WTC11 (cell line): ENCODE results near the gene WDFY4.

Source experiments
- RELA ChIP-seq: sonication (generic); formaldehyde crosslinking; IDR thresholded peaks from 2 replicates; pipeline ENCODE4 v1.8.1; 2022; ENCODE audit warnings: missing genetic modification reagents, mild to moderate bottlenecking, borderline replicate concordance
- ZNF232 ChIP-seq: sonication (generic); formaldehyde crosslinking; IDR thresholded peaks from 2 replicates; pipeline ENCODE4 v1.8.0; 2022; ENCODE audit warnings: mild to moderate bottlenecking, missing genetic modification reagents
- ZNF263 ChIP-seq: sonication (generic); formaldehyde crosslinking; IDR thresholded peaks from 2 replicates; pipeline ENCODE4 v1.8.1; 2022; ENCODE audit warnings: low read depth, mild to moderate bottlenecking, moderate library complexity, missing genetic modification reagents
- ZNF317 ChIP-seq: sonication (generic); formaldehyde crosslinking; IDR thresholded peaks from 2 replicates; pipeline ENCODE4 v1.8.1; 2023; ENCODE audit warnings: low read depth, mild to moderate bottlenecking, moderate library complexity, missing genetic modification reagents, borderline replicate concordance
- TF ChIP-seq, protein P1 (sequence below): fragments of 200-600 bp; IDR thresholded peaks from 2 replicates; pipeline ENCODE4 v1.8.0; 2022; ENCODE audit warnings: antibody characterized with exemption
- TF ChIP-seq, protein P2 (sequence below): sonication (generic); formaldehyde crosslinking; IDR thresholded peaks from 2 replicates; pipeline ENCODE4 v1.8.1; 2022; ENCODE audit warnings: mild to moderate bottlenecking, missing genetic modification reagents, moderate library complexity, borderline replicate concordance
- TF ChIP-seq, protein P3 (sequence below): sonication (generic); formaldehyde crosslinking; IDR thresholded peaks from 2 replicates; pipeline ENCODE4 v1.8.0; 2023; ENCODE audit warnings: mild to moderate bottlenecking, missing genetic modification reagents

DNA sequence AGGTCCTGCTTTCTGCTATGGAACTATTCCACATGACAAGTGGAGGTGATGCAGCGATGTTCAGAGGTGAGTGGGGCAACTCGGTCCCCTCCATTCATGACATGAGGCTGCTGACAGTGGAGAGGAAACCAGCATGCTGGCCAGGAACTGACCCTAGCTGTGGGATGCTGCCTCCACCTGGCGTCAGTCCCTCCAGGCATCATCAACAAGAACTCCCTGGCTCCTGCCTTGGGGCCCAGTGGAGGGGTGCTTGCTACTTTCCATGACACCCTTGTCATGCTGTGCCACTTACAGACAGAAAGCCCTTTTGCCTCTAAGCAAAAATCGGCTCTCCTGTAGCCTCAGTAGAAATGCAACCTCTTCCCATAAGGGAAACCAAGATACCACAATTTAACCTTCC lies 136.4 kb downstream of the WDFY4 start:
- TF ChIP-seq, protein P1, sequence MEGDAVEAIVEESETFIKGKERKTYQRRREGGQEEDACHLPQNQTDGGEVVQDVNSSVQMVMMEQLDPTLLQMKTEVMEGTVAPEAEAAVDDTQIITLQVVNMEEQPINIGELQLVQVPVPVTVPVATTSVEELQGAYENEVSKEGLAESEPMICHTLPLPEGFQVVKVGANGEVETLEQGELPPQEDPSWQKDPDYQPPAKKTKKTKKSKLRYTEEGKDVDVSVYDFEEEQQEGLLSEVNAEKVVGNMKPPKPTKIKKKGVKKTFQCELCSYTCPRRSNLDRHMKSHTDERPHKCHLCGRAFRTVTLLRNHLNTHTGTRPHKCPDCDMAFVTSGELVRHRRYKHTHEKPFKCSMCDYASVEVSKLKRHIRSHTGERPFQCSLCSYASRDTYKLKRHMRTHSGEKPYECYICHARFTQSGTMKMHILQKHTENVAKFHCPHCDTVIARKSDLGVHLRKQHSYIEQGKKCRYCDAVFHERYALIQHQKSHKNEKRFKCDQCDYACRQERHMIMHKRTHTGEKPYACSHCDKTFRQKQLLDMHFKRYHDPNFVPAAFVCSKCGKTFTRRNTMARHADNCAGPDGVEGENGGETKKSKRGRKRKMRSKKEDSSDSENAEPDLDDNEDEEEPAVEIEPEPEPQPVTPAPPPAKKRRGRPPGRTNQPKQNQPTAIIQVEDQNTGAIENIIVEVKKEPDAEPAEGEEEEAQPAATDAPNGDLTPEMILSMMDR = no peak
- no peak for TF ChIP-seq ZNF232 (CRISPR knock-in tag)
- TF ChIP-seq, protein P2, sequence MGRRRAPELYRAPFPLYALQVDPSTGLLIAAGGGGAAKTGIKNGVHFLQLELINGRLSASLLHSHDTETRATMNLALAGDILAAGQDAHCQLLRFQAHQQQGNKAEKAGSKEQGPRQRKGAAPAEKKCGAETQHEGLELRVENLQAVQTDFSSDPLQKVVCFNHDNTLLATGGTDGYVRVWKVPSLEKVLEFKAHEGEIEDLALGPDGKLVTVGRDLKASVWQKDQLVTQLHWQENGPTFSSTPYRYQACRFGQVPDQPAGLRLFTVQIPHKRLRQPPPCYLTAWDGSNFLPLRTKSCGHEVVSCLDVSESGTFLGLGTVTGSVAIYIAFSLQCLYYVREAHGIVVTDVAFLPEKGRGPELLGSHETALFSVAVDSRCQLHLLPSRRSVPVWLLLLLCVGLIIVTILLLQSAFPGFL (CRISPR knock-in tag) = no peak
- no peak for TF ChIP-seq ZNF263
- no peak for TF ChIP-seq RELA (CRISPR knock-in tag)
- TF ChIP-seq, protein P3, sequence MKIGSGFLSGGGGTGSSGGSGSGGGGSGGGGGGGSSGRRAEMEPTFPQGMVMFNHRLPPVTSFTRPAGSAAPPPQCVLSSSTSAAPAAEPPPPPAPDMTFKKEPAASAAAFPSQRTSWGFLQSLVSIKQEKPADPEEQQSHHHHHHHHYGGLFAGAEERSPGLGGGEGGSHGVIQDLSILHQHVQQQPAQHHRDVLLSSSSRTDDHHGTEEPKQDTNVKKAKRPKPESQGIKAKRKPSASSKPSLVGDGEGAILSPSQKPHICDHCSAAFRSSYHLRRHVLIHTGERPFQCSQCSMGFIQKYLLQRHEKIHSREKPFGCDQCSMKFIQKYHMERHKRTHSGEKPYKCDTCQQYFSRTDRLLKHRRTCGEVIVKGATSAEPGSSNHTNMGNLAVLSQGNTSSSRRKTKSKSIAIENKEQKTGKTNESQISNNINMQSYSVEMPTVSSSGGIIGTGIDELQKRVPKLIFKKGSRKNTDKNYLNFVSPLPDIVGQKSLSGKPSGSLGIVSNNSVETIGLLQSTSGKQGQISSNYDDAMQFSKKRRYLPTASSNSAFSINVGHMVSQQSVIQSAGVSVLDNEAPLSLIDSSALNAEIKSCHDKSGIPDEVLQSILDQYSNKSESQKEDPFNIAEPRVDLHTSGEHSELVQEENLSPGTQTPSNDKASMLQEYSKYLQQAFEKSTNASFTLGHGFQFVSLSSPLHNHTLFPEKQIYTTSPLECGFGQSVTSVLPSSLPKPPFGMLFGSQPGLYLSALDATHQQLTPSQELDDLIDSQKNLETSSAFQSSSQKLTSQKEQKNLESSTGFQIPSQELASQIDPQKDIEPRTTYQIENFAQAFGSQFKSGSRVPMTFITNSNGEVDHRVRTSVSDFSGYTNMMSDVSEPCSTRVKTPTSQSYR = no peak
- no peak for TF ChIP-seq ZNF317 (CRISPR knock-in tag)
